ENCODE results near the gene ABHD2.

DNA sequence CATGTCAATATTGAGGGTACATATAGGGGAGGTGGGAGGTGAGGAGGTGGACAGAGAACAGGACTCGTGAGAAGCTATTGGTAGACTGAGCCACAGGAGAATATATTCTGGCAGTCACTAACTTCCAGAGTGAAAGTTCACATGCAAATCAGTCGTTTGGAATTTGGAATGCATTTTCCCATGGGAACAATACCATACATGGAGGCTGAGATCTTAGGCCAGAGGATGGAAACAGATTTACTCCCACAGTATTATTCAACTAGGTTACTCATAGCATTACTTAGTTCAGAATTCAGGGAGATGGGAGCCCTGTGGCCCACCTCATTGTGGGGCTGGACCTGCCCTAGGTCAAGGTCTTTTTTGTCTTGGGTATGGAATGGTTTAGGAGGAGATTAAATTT lies 36.4 kb upstream of the ABHD2 start:
- TF ChIP-seq, protein P1, sequence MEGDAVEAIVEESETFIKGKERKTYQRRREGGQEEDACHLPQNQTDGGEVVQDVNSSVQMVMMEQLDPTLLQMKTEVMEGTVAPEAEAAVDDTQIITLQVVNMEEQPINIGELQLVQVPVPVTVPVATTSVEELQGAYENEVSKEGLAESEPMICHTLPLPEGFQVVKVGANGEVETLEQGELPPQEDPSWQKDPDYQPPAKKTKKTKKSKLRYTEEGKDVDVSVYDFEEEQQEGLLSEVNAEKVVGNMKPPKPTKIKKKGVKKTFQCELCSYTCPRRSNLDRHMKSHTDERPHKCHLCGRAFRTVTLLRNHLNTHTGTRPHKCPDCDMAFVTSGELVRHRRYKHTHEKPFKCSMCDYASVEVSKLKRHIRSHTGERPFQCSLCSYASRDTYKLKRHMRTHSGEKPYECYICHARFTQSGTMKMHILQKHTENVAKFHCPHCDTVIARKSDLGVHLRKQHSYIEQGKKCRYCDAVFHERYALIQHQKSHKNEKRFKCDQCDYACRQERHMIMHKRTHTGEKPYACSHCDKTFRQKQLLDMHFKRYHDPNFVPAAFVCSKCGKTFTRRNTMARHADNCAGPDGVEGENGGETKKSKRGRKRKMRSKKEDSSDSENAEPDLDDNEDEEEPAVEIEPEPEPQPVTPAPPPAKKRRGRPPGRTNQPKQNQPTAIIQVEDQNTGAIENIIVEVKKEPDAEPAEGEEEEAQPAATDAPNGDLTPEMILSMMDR (IDR thresholded peaks at IDR 0.05), result no peak
- TF ChIP-seq POLR2AphosphoS5 (IDR thresholded peaks at IDR 0.05) (no peak), POLR2A (IDR thresholded peaks at IDR 0.05) (no peak)
